Measurements from ENCODE around the gene DAP3. TPM values are rescaled to one million over a fixed set of nuclear protein-coding genes. Genes with fewer than 3 reads are reported as not detected.

DAP3 gene
- total and polyA plus RNA-seq, 2 of the 8 experiments (the other 6 are each of a cell fraction or from before 2014, with no cell fraction given), result 66.3 to 87.1 TPM

GRCh38 chr1:155715777-155716176 is 26.9 kb downstream of the DAP3 start:
- Histone ChIP-seq H4K20me1 (replicated peaks in 1 of 2; ENCODE audit: control insufficient read depth in 1 of 2, insufficient read depth in 2 of 2, low read length in 2 of 2) (no peaks in the 10 kb centered on the region), H3K23ac (ENCODE audit: insufficient read length) (no peak overlapping the region), H2BK120ac (replicated peaks; ENCODE audit: low read depth, low read length) (no peak overlapping the region), H3K9ac (replicated peaks in 1 of 4; ENCODE audit: extremely low read depth in 1 of 4, low read depth in 3 of 4, low read length in 3 of 4) (no peak overlapping the region), H2AFZ (ENCODE audit: low read length) (no peak overlapping the region), H3K27ac (ENCODE audit: low read depth, low read length) (no peak overlapping the region), H3K4me1 (replicated peaks in 1 of 4; ENCODE audit: control insufficient read depth in 3 of 4, insufficient read depth in 4 of 4, low read length in 3 of 4) (no peaks in the 10 kb centered on the region), H3K4ac (replicated peaks; ENCODE audit: insufficient read length, low read depth, low read length) (no peak overlapping the region), H3K56ac (replicated peaks; ENCODE audit: insufficient read length, low read depth, low read length) (no peak overlapping the region), H2BK5ac (ENCODE audit: low read depth, low read length) (no peak overlapping the region), H3K79me2 (ENCODE audit: control insufficient read depth in 1 of 2, insufficient read depth in 2 of 2, low read length in 2 of 2) (no peaks in the 10 kb centered on the region), H2BK12ac (ENCODE audit: low read depth, low read length) (no peak overlapping the region), H3K23me2 (ENCODE audit: low read depth, low read length) (no peaks in the 10 kb centered on the region), H3K14ac (ENCODE audit: insufficient read length) (no peak overlapping the region), H3K36me3 (ENCODE audit: control insufficient read depth in 2 of 4, insufficient read depth in 4 of 4, low read length in 3 of 4) (peaks cover 4 to 9% (median 6%) of the 10 kb centered on the region in 4 experiments; a peak in 4 of 8 replicates), H3K4me2 (ENCODE audit: insufficient read depth in 1 of 2, low read depth in 2 of 2, low read length in 2 of 2) (no peak overlapping the region), H2BK15ac (ENCODE audit: low read length) (no peak overlapping the region), H4K91ac (replicated peaks; ENCODE audit: insufficient read length, low read length) (no peak overlapping the region), H3K79me1 (ENCODE audit: low read depth, low read length) (no peaks in the 10 kb centered on the region), H3K27me3 (replicated peaks in 1 of 4; ENCODE audit: control insufficient read depth in 3 of 4, extremely low read depth in 1 of 4, insufficient read depth in 3 of 4, low read length in 3 of 4) (no peaks in the 10 kb centered on the region), H3K18ac (ENCODE audit: extremely low read depth, low read length) (no peak overlapping the region), H4K5ac (ENCODE audit: insufficient read length, low read depth, low read length) (no peak overlapping the region), H2AK5ac (ENCODE audit: low read depth, low read length) (no peak overlapping the region), H3K4me3 (ENCODE audit: extremely low read depth in 1 of 4, insufficient read depth in 2 of 4, low read depth in 3 of 4, low read length in 4 of 4) (no peak overlapping the region), H4K8ac (ENCODE audit: extremely low read depth, insufficient read depth, low read length) (no peak overlapping the region), H2BK20ac (ENCODE audit: low read length) (no peak overlapping the region), H3K9me3 (ENCODE audit: insufficient read depth in 2 of 2, low read depth in 1 of 2, low read length in 1 of 2) (no peaks in the 10 kb centered on the region)
- DNase-seq (ENCODE audit: low read depth in 1 of 2, low spot score in 2 of 2) (no peak), FAIRE-seq (no peak)
- ChIA-PET POLR2A (ENCODE audit: partially characterized antibody) (no interaction called here), CTCF (ENCODE audit: partially characterized antibody) (interaction anchor here (0.6 to 3.6 kb wide), 3 partner anchors 10 to 307 kb away, joined by 3 to 15 read pairs (median 4); no protein-coding TSS in a partner anchor)
- 95% methylated on average over 5 of the region's 5 CpGs; no CpG with 5 or more reads in 1 of the 2 experiments for WGBS, 2 experiments (ENCODE audit: extremely low coverage in 1 of 2, insufficient coverage in 1 of 2, insufficient read length in 1 of 2, insufficient replicate concordance in 2 of 2, low coverage in 1 of 2, low lambda C conversion rate in 2 of 2, missing lambda C conversion rate in 1 of 2)
- TF ChIP-seq JUND (IDR thresholded peaks at IDR 0.05; ENCODE audit: low read length) (no peak), RXRA (IDR thresholded peaks at IDR 0.05; ENCODE audit: insufficient read depth, low read depth, low read length) (no peak), CEBPB (IDR thresholded peaks at IDR 0.05; ENCODE audit: low read depth, low read length) (no peak), NANOG (IDR thresholded peaks at IDR 0.05; ENCODE audit: insufficient read depth, low read depth, low read length, poor library complexity, severe bottlenecking) (no peak), RFX5 (IDR thresholded peaks at IDR 0.05; ENCODE audit: borderline replicate concordance, low read depth, low read length) (no peak), HDAC6 (IDR thresholded peaks at IDR 0.05; ENCODE audit: low read depth, low read length) (no peak), CHD1 (IDR thresholded peaks at IDR 0.05; ENCODE audit: low read depth, low read length) (no peak), MAFK (IDR thresholded peaks at IDR 0.05; ENCODE audit: low read depth, low read length) (no peak), CBX5 (IDR thresholded peaks at IDR 0.05; ENCODE audit: low read depth, low read length) (no peak), ASH2L (IDR thresholded peaks at IDR 0.05; ENCODE audit: low read length) (no peak), EZH2 (IDR thresholded peaks at IDR 0.05; ENCODE audit: low read depth, low read length, severe bottlenecking) (no peak), TBP (IDR thresholded peaks at IDR 0.05; ENCODE audit: low read depth, low read length) (no peak), TAF1 (IDR thresholded peaks at IDR 0.05; ENCODE audit: low read depth, low read length) (no peak), KDM4A (IDR thresholded peaks at IDR 0.05; ENCODE audit: low read depth, low read length, severe bottlenecking) (no peak), RAD21 (IDR thresholded peaks at IDR 0.05 in 1 of 2, conservative IDR thresholded peaks at IDR 0.05 in 1 of 2; ENCODE audit: low read depth in 2 of 2, low read length in 2 of 2) (no peak)
